ENCODE data around the gene PLA2G6.

GRCh38 chr22:38068641-38069371 lies 112.8 kb downstream of the PLA2G6 start:
- TF ChIP-seq HMGXB4 (CRISPR knock-in tag; IDR thresholded peaks at IDR 0.05) = no peak
- TF ChIP-seq NFYB (CRISPR knock-in tag; conservative IDR thresholded peaks at IDR 0.05; ENCODE audit: low read depth) = no peak
